ENCODE measurements around the gene TIAM1. TPM values are rescaled to one million over a fixed set of nuclear protein-coding genes. Genes with fewer than 3 reads are reported as not detected.

TIAM1 gene
- total RNA-seq, 1 experiment from 2014 or later, result 3.7 TPM

- H3K4me1 ChIP-seq (ENCODE audit: control insufficient read depth, insufficient read depth, low read length), result no peaks in the 10 kb centered on the region
- POLR2A ChIA-PET, result no interaction called here
- no peaks in the 10 kb centered on the region for H3K27me3 ChIP-seq (ENCODE audit: control insufficient read depth, insufficient read depth, low read length)
- DNase-seq (ENCODE audit: low read depth, low spot score) (no peak), ATAC-seq (no peak)
- H3K9me3 ChIP-seq (ENCODE audit: control insufficient read depth, insufficient read depth, low read depth, low read length), result no peaks in the 10 kb centered on the region
- CTCF ChIA-PET, result interaction anchor here (0.6 kb wide), 1 partner anchor 389 kb away, joined by 3 read pairs; no protein-coding TSS in a partner anchor
- TF ChIP-seq CTCF (IDR thresholded peaks at IDR 0.05) (no peak), SIN3A (IDR thresholded peaks at IDR 0.05; ENCODE audit: borderline replicate concordance, insufficient read depth, low read depth, low read length) (no peak), TCF7L2 (IDR thresholded peaks at IDR 0.05; ENCODE audit: low read depth, low read length) (no peak), POLR2AphosphoS5 (IDR thresholded peaks at IDR 0.05; ENCODE audit: low read depth, low read length) (no peak)
- TF ChIP-seq, protein P1, sequence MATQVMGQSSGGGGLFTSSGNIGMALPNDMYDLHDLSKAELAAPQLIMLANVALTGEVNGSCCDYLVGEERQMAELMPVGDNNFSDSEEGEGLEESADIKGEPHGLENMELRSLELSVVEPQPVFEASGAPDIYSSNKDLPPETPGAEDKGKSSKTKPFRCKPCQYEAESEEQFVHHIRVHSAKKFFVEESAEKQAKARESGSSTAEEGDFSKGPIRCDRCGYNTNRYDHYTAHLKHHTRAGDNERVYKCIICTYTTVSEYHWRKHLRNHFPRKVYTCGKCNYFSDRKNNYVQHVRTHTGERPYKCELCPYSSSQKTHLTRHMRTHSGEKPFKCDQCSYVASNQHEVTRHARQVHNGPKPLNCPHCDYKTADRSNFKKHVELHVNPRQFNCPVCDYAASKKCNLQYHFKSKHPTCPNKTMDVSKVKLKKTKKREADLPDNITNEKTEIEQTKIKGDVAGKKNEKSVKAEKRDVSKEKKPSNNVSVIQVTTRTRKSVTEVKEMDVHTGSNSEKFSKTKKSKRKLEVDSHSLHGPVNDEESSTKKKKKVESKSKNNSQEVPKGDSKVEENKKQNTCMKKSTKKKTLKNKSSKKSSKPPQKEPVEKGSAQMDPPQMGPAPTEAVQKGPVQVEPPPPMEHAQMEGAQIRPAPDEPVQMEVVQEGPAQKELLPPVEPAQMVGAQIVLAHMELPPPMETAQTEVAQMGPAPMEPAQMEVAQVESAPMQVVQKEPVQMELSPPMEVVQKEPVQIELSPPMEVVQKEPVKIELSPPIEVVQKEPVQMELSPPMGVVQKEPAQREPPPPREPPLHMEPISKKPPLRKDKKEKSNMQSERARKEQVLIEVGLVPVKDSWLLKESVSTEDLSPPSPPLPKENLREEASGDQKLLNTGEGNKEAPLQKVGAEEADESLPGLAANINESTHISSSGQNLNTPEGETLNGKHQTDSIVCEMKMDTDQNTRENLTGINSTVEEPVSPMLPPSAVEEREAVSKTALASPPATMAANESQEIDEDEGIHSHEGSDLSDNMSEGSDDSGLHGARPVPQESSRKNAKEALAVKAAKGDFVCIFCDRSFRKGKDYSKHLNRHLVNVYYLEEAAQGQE (IDR thresholded peaks at IDR 0.05; ENCODE audit: insufficient read depth in 1 of 2, low read depth in 2 of 2, low read length in 1 of 2), result no peak
- no peak overlapping the region for H3K27ac ChIP-seq (ENCODE audit: low read length)
- in situ Hi-C loops (cut with HindIII; ENCODE audit: low pct_unique_long_range_greater_than_20kb, low sequenced_read_pairs) (no loop called here), intact Hi-C loops (cut with micrococcal nuclease; ENCODE audit: unreplicated experiment) (no loop called here)
- no peak overlapping the region for H3K4me3 ChIP-seq (ENCODE audit: low read depth in 2 of 2, low read length in 2 of 2)
- BruUV-seq (replicated peaks), result no TSS peak
- H3K36me3 ChIP-seq (ENCODE audit: control insufficient read depth, insufficient read depth, low read length), result no peaks in the 10 kb centered on the region
Measured at GRCh38 chr21:31220575-31220974, 123.5 kb downstream of the TIAM1 start.

GRCh38 chr21:31218830-31219608, 125.0 kb downstream of the TIAM1 start:
- BruUV-seq (replicated peaks), result no TSS peak
- Histone ChIP-seq H3K36me3 (ENCODE audit: control insufficient read depth, insufficient read depth, low read length) (no peaks in the 10 kb centered on the region), H3K4me1 (ENCODE audit: control insufficient read depth, insufficient read depth, low read length) (no peaks in the 10 kb centered on the region), H3K4me3 (ENCODE audit: low read depth in 2 of 2, low read length in 2 of 2) (no peak overlapping the region), H3K27ac (ENCODE audit: low read length) (no peak overlapping the region), H3K27me3 (ENCODE audit: control insufficient read depth, insufficient read depth, low read length) (no peaks in the 10 kb centered on the region), H3K9me3 (ENCODE audit: control insufficient read depth, insufficient read depth, low read depth, low read length) (no peaks in the 10 kb centered on the region)
- no peak for TF ChIP-seq CTCF (IDR thresholded peaks at IDR 0.05)
- no peak for TF ChIP-seq TCF7L2 (IDR thresholded peaks at IDR 0.05; ENCODE audit: low read depth, low read length)
- TF ChIP-seq, protein P1 (IDR thresholded peaks at IDR 0.05; ENCODE audit: insufficient read depth in 1 of 2, low read depth in 2 of 2, low read length in 1 of 2), result no peak
- TF ChIP-seq POLR2AphosphoS5 (IDR thresholded peaks at IDR 0.05; ENCODE audit: low read depth, low read length), result no peak
- no peak for TF ChIP-seq SIN3A (IDR thresholded peaks at IDR 0.05; ENCODE audit: borderline replicate concordance, insufficient read depth, low read depth, low read length)
- intact Hi-C loops (cut with micrococcal nuclease; ENCODE audit: unreplicated experiment), result no loop called here
- DNase-seq (ENCODE audit: low read depth, low spot score) (no peak), ATAC-seq (no peak)
- CTCF ChIA-PET, result interaction anchor here (0.6 kb wide), 1 partner anchor 294 kb away, joined by 3 read pairs; no protein-coding TSS in a partner anchor
- in situ Hi-C loops (cut with HindIII; ENCODE audit: low pct_unique_long_range_greater_than_20kb, low sequenced_read_pairs), result no loop called here
- POLR2A ChIA-PET, result no interaction called here
